Stimulated activated CD4-positive, alpha-beta T cell treated with anti-CD3 and anti-CD28 coated beads, Interleukin-2, amount 100 ng/mL, for 4 hours (primary cell): ENCODE results near the gene PELI2.

Source experiments
- DNase-seq: peaks from one replicate; pipeline ENCODE4 v3.0.0-alpha.2; 2020; ENCODE audit warnings: low read depth

PELI2 gene

GRCh38 chr14:56117765-56118610, at the start of gene PELI2:
TSS of gene PELI2 (plus strand) at chr14:56118411. CDS start at chr14:56118661, 250 bp downstream.
- peak; percentile 76 for DNase-seq

- no peak for DNase-seq
Observed at GRCh38 chr14:56073799-56074198, 44.4 kb upstream of the PELI2 start.

- DNase-seq: no peak
Observed at GRCh38 chr14:56075301-56075700, 42.9 kb upstream of the PELI2 start.

- DNase-seq: no peak
Observed at GRCh38 chr14:56081139-56081538, 37.1 kb upstream of the PELI2 start.

- no peak for DNase-seq
Observed at GRCh38 chr14:56082880-56083279, 35.3 kb upstream of the PELI2 start.

GRCh38 chr14:56085471-56085870, 32.7 kb upstream of the PELI2 start:
- no peak for DNase-seq

GRCh38 chr14:56087671-56088471, 30.3 kb upstream of the PELI2 start:
- DNase-seq: no peak

GRCh38 chr14:56088941-56089340, 29.3 kb upstream of the PELI2 start:
- no peak for DNase-seq

GRCh38 chr14:56092763-56093162, 25.4 kb upstream of the PELI2 start:
- DNase-seq: no peak

- no peak for DNase-seq
Observed at GRCh38 chr14:56094076-56094475, 24.1 kb upstream of the PELI2 start.

GRCh38 chr14:56098021-56098420, 20.2 kb upstream of the PELI2 start:
- DNase-seq: no peak

- DNase-seq: no peak
Observed at GRCh38 chr14:56099081-56099797, 19.0 kb upstream of the PELI2 start.

GRCh38 chr14:56100556-56100955, 17.7 kb upstream of the PELI2 start:
- DNase-seq: no peak

GRCh38 chr14:56102941-56103340, 15.3 kb upstream of the PELI2 start:
- DNase-seq: no peak

- DNase-seq: no peak
Observed at GRCh38 chr14:56107615-56108014, 10.6 kb upstream of the PELI2 start.

- DNase-seq: no peak
Observed at GRCh38 chr14:56108057-56108456, 10.2 kb upstream of the PELI2 start.

GRCh38 chr14:56112781-56113180, 5.4 kb upstream of the PELI2 start:
- DNase-seq: no peak

- DNase-seq: no peak
Observed at GRCh38 chr14:56115334-56115870, 2.8 kb upstream of the PELI2 start.

- no peak for DNase-seq
Observed at GRCh38 chr14:56115976-56116893, 2.0 kb upstream of the PELI2 start.

- DNase-seq: no peak
Observed at GRCh38 chr14:56118611-56119181, 485 bp downstream of the PELI2 start.
